Ishikawa (cell line): Measurements from ENCODE around the gene KRTAP9-1.

ENCODE experiments used
- CEBPB ChIP-seq: IDR thresholded peaks from 2 replicates; pipeline ENCODE4 v1.6.1; 2012
- EP300 ChIP-seq: IDR thresholded peaks from 2 replicates; pipeline ENCODE4 v1.6.1; 2012; ENCODE audit warnings: borderline replicate concordance
- MAX ChIP-seq: IDR thresholded peaks from 2 replicates; pipeline ENCODE4 v1.6.1; 2012
- RAD21 ChIP-seq: IDR thresholded peaks from 2 replicates; pipeline ENCODE4 v1.6.1; 2012; ENCODE audit warnings: low read depth
- REST ChIP-seq: IDR thresholded peaks from 2 replicates; pipeline ENCODE4 v1.6.1; 2012; ENCODE audit warnings: low read depth, mild to moderate bottlenecking
- TAF1 ChIP-seq: IDR thresholded peaks from 2 replicates; pipeline ENCODE4 v1.6.1; 2012; ENCODE audit warnings: low read depth, mild to moderate bottlenecking
- USF1 ChIP-seq: IDR thresholded peaks from 2 replicates; pipeline ENCODE4 v1.6.1; 2012

GRCh38 chr17:41185001-41185400 lies 4.7 kb upstream of the KRTAP9-1 start:
- TF ChIP-seq USF1 = no peak
- TF ChIP-seq MAX = no peak
- no peak for TF ChIP-seq EP300
- TF ChIP-seq CEBPB = no peak
- TF ChIP-seq RAD21 = no peak
- no peak for TF ChIP-seq TAF1
- TF ChIP-seq REST = no peak
